Measurements from ENCODE around the gene FFAR2. TPM values are rescaled to one million over a fixed set of nuclear protein-coding genes. Genes with fewer than 3 reads are reported as not detected.
A peak's percentile ranks its signal among the peaks of the same experiment; 100 is the strongest.
"Not testable (repeated sequence)": the region's sequence is repeated elsewhere in the genome, so short reads cannot be mapped to it uniquely, and the experiment has no call there.

Gene FFAR2
- total RNA-seq, 1 donor from 2014 or later = 1.8 TPM

DNA sequence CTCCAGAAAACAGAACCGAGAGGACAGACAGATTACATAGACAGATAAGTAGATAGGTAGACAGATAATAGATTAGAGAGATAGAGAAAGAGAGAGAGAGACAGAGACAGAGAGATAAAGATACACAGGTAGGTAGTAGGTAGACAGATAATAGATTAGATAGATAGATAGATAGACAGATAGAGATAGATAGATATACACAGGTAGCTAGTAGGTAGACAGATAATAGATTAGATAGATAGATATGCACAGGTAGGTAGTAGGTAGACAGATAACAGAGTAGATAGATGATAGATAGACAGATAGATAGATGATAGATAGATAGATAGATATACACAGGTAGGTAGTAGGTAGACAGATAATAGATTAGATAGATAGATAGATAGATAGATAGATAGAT lies 10.1 kb downstream of the FFAR2 start:
- ATAC-seq = no peak

GRCh38 chr19:35458731-35459391 lies 10.8 kb downstream of the FFAR2 start:
- no peak for ATAC-seq

- ATAC-seq = no peak
Observed at GRCh38 chr19:35459414-35460082, 11.5 kb downstream of the FFAR2 start.

DNA sequence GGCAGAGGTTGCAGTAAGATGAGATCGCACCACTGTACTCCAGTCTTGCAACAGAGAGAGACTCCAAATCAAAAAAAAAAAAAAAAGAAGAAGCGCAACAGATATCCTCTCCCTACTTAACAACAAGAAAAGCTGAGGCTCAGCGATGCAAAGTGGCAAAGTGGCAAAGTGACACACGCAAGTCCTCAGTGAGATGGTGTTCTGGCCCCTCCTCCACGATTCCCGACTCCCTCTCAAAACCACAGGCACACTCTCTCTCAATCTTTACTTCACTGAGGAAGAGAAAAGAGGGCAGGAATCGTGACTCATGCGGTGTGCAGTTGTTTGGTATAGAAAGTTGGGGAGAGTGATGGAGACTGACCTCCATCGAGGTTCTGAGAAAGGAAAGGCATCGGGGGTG lies 12.6 kb downstream of the FFAR2 start:
- ATAC-seq = no peak

DNA sequence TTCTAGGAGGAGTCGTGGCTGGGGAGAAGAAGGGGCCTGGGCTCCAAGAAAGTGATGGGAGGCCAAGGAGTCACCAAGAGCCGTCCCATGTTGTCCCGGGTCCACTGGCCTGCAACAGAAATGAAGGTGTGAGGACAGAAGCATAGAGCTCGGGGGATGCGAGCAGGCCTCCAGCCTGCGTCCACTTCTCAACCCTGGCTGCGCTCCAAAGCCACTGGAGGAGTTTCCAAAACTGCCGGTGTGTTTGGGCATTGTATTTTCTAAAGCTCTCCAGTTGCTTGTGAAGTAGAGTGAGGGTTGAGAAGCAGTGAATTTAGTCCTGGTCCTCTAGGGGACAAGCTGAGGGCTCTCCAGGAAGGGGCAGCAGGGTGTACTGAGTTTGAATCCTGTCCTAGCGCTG lies 13.0 kb downstream of the FFAR2 start:
- ATAC-seq = no peak

- not testable (repeated sequence) for ATAC-seq
Observed at GRCh38 chr19:35461788-35462187, 13.7 kb downstream of the FFAR2 start.

- peak; percentile 51 for ATAC-seq
Observed at GRCh38 chr19:35462476-35462953, 14.5 kb downstream of the FFAR2 start.

- not testable (repeated sequence) for ATAC-seq
Observed at GRCh38 chr19:35462956-35463355, 14.9 kb downstream of the FFAR2 start.

- no peak for ATAC-seq
Observed at GRCh38 chr19:35466259-35466658, 18.2 kb downstream of the FFAR2 start.

DNA sequence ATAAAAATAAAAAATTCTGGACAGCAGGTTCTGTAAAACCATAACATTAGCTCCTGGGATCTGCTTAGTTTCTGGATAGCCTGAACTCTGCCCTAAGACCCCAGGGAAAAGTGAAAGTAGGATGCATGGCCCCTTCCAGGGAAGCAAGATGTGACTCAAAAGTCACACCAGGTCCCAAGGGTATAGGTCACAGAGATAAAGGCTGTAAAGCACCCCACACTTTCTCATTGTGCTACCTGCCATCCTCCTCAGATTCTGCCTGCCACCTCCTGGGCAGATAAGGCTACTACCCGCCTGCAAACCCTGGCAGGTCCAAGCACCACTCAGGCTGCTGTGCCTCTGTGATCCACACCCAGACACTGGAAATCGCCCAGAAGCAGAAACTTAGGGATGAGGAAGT lies 20.6 kb downstream of the FFAR2 start:
- ATAC-seq = peak; percentile 92

GRCh38 chr19:35470128-35470527 lies 22.1 kb downstream of the FFAR2 start:
- no peak for ATAC-seq

DNA sequence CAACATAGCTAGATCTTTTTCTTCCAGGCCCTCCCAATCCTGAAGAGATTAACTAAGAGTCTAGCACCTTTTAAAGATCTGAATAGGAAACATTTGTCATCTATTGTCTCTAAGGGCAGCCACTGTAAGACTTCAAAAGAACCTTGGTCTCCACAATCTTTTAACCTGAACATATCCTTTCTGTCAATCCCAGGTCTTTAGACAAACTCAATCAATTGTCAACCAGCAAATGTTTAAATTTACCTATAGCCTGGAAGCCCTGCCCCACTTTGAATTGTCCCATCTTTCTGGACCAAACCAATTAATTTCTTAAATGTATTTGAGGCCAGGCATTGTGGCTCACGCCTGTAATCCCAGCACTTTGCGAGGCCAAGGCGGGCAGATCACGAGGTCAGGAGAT lies 23.0 kb downstream of the FFAR2 start:
- not testable (repeated sequence) for ATAC-seq

DNA sequence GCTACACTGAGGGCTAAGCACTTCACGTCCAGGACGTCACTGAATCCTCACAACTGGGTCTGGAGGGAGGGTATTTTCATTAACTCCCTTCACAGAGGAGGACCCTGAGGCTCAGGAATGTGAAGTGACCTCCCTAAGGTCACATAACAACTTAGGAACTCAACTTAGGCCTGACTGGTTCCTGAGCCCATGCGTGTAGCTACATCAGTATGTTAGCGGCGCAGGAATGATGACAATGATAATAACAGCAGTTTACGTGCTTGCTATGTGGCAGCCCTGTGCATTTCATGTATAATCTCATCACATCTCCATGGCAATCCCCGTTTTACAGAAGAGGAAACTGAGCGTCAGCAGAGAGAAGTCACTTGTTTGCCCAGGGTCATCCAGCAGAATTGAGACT lies 23.9 kb downstream of the FFAR2 start:
- no peak for ATAC-seq

DNA sequence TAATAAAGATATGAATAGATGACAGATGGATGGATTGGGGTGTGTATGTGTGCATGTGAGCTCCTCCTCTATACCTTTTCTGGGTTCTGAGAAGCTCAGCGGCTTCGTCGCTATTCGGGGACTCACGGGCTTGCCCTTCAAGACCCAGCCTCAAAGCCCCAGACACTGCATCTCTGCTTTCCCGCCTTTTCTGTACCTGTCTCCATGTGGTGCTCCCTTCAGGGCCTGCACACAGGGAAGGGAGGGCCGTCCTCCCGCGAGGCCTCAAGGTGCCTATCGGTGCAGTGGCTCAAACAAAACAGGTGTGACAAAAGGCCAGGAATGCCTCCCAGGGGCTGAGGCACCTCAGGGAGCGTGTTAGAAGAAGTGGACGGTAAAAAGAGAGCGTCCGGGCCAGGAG lies 26.0 kb downstream of the FFAR2 start:
- ATAC-seq = no peak

DNA sequence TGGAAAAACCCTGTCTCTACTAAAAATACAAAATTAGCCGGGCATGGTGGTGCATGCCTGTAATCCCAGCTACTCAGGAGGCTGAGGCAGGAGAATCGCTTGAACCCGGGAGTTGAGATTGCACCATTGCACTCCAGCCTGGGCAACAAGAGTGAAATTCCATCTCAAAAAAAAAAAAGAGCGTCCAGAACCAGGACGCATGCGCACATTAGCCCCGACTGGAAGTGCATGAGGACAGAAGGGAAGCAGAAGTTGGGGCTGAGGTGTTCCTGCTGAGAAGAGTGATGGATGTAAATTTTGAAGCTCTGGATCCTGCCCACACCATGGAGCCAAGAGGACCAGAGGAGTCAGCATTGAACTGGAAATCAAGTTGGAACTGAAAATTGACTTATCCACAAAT lies 26.5 kb downstream of the FFAR2 start:
- not testable (repeated sequence) for ATAC-seq

GRCh38 chr19:35476149-35476548 lies 28.1 kb downstream of the FFAR2 start:
- no peak for ATAC-seq

- ATAC-seq = peak; percentile 70
Observed at GRCh38 chr19:35478794-35479677, 31.0 kb downstream of the FFAR2 start.

- ATAC-seq = no peak
Observed at GRCh38 chr19:35483089-35483488, 35.0 kb downstream of the FFAR2 start.

- peak; percentile 24 for ATAC-seq
Observed at GRCh38 chr19:35484252-35485036, 36.4 kb downstream of the FFAR2 start.

DNA sequence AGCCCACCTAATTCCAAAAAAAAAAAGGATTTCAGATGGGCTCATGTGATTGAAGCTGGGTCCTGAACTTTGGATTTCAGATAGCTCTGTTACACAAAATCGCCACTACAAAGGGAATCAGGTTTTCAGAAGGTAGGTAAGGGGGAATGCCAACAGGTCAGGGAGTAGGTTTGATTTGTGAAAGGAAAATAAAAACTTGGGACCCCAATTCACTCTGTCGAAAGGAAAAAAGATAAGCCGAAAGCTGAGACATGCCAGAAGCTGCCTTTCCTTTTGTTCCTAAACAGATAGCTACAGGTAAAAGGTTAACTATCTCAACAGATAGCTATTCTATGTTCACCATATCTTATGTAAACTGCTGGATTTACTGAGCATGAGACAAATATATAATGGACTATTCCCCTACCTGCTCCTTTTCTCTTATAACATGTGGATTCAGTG lies 38.2 kb downstream of the FFAR2 start:
- ATAC-seq = no peak

DNA sequence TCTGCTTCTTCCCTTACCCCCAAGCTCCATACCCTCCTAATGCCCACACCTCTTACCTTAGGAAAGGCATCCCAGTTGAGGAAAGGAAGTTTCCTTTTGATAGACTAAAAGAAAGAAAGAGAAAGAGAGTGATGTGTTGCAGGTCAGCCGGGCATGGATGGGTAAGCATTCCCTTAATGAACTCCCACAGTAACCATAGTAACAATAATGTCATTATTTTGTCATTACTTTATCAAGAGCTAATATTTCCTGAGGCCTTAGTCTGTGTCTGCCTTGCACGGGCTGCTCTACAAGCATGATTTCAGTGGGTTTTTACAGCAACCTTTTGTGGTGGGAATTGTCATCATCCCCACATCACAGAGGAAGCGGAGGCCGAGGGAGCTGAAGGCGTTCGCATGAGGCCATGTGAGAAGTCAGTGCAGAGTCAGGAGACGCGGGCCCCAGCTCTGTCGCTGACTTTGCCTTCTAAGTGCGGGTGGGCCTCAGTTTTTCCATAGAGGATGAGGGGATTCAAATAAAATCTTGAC lies 39.7 kb downstream of the FFAR2 start:
- no peak for ATAC-seq

GRCh38 chr19:35488677-35489076 lies 40.6 kb downstream of the FFAR2 start:
- no peak for ATAC-seq

Measured in esophagus mucosa (tissue), 1 donor.